Endothelial cell (in vitro differentiated cells): ENCODE measurements around the gene FAM234B. TPM values are rescaled to one million over a fixed set of nuclear protein-coding genes. Genes with fewer than 3 reads are reported as not detected.
A peak's percentile ranks its signal among the peaks of the same experiment; 100 is the strongest.

ENCODE experiments used
- DNase-seq: peaks from one replicate; pipeline ENCODE4 v3.0.0; 2021; ENCODE audit warnings: low spot score
- H3K27ac Mint-ChIP-seq: one replicate; pipeline ENCODE4 v1.8.0; 2021; ENCODE audit warnings: mixed read lengths, inconsistent platforms; ENCODE audit not compliant: unreplicated experiment
- H3K27me3 Mint-ChIP-seq: one replicate; pipeline ENCODE4 v1.8.0; 2021; ENCODE audit warnings: mild to moderate bottlenecking, moderate library complexity, mixed read lengths, inconsistent platforms; ENCODE audit not compliant: unreplicated experiment
- H3K36me3 Mint-ChIP-seq: one replicate; pipeline ENCODE4 v1.8.0; 2021; ENCODE audit warnings: mild to moderate bottlenecking, low read depth, mixed read lengths, inconsistent platforms; ENCODE audit not compliant: unreplicated experiment
- H3K4me1 Mint-ChIP-seq: one replicate; pipeline ENCODE4 v1.8.0; 2021; ENCODE audit warnings: mild to moderate bottlenecking, mixed read lengths, inconsistent platforms; ENCODE audit not compliant: unreplicated experiment
- H3K4me3 Mint-ChIP-seq: one replicate; pipeline ENCODE4 v1.8.0; 2021; ENCODE audit warnings: mild to moderate bottlenecking, mixed read lengths, inconsistent platforms; ENCODE audit not compliant: unreplicated experiment
- H3K9me3 Mint-ChIP-seq: one replicate; pipeline ENCODE4 v1.8.0; 2021; ENCODE audit warnings: mixed read lengths, inconsistent platforms; ENCODE audit not compliant: unreplicated experiment
- total RNA-seq: library from RNA; stranded (reverse); fragmentation: NEBNext Ultra II Directional; extraction: Animal tissue kit (Norgen Biotek cat#: 25700); gene quantifications from one replicate; pipeline ENCODE4 v1.2.1, GENCODE V29; 2021; ENCODE audit not compliant: unreplicated experiment
- TF ChIP-seq, protein P1 (sequence below): fragments of 200-600 bp; sonication (generic); IDR thresholded peaks from one replicate; pipeline ENCODE4 v1.5.0; 2021; ENCODE audit warnings: antibody characterized with exemption; ENCODE audit not compliant: unreplicated experiment

The FAM234B gene
- total RNA-seq, 1 donor from 2014 or later, result 36.3 TPM

GRCh38 chr12:13036881-13037280, 7.3 kb upstream of the FAM234B start:
- H3K27me3 Mint-ChIP-seq, result peaks cover 6% of the 10 kb centered on the region
- no peak overlapping the region for H3K27ac Mint-ChIP-seq
- H3K9me3 Mint-ChIP-seq, result no peaks in the 10 kb centered on the region
- DNase-seq, result no peak
- TF ChIP-seq, protein P1, sequence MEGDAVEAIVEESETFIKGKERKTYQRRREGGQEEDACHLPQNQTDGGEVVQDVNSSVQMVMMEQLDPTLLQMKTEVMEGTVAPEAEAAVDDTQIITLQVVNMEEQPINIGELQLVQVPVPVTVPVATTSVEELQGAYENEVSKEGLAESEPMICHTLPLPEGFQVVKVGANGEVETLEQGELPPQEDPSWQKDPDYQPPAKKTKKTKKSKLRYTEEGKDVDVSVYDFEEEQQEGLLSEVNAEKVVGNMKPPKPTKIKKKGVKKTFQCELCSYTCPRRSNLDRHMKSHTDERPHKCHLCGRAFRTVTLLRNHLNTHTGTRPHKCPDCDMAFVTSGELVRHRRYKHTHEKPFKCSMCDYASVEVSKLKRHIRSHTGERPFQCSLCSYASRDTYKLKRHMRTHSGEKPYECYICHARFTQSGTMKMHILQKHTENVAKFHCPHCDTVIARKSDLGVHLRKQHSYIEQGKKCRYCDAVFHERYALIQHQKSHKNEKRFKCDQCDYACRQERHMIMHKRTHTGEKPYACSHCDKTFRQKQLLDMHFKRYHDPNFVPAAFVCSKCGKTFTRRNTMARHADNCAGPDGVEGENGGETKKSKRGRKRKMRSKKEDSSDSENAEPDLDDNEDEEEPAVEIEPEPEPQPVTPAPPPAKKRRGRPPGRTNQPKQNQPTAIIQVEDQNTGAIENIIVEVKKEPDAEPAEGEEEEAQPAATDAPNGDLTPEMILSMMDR, result no peak
- H3K4me1 Mint-ChIP-seq, result peaks cover 6% of the 10 kb centered on the region
- H3K36me3 Mint-ChIP-seq, result no peaks in the 10 kb centered on the region
- H3K4me3 Mint-ChIP-seq, result no peak overlapping the region

DNA sequence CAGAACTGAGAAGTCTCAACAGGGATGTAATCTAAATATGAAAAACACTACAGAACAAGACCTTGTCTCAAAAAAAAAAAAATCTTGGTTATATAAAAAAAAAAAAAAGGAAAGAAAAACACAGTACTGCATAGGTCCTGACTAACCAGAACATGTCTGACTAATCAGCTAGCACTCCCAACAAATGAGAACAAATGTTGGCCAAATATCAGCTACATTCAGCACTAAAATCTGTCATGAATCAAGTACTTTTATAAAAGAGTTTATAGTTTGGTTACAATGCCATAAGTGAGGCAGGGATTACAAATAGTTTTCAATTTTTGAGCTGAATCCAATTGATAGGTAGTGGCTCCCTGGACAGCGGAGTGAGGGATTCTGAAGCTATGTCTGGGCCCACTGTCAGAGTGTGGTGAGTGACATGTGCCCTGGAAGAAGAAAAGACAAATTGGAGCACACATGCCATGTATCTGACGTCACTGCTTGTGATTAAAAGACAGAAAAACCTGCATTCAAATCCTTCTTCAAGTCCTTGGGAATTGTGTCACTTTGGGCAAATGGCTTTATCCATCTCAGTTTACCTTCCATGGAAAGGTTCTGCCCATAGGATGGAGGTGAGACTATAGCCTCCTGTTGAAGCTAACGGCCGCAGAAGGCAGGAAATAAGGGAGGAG, 5.6 kb upstream of the FAM234B start:
- DNase-seq, result no peak
- peaks cover 6% of the 10 kb centered on the region for H3K4me1 Mint-ChIP-seq
- no peak overlapping the region for H3K4me3 Mint-ChIP-seq
- no peak overlapping the region for H3K27ac Mint-ChIP-seq
- H3K36me3 Mint-ChIP-seq, result no peaks in the 10 kb centered on the region
- TF ChIP-seq, protein P1, result no peak
- peaks cover 6% of the 10 kb centered on the region for H3K27me3 Mint-ChIP-seq
- no peaks in the 10 kb centered on the region for H3K9me3 Mint-ChIP-seq

DNA sequence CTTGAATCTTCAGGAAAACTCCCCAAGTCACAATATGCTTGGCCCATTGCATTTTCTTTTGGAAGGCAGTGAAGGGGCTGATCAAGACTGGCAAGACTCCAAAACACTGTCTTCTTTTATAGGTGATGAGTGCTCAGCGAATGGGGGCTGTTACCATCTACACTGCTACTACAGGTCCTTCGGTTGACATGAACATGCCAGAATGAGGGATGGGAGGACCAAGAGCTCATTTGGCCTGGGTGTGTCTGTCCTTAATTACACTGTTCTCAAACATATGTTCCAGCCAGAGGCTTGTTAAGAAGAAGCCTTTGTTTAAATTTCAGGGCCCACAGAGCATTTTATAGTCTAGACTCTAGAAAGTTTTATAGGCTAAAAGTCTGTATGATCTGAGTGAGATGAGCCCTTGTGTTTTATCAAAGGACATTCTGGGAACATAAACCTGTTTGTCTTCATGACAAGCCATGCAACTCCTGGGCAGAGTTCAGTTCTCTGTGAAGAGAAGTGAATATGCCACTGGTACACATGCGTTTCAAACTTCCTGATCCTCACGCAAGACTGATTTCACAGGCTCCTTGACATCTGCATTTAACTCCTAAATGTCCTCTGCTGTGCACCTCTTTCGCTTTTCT, 4.7 kb upstream of the FAM234B start:
- Mint-ChIP-seq H3K36me3 (no peaks in the 10 kb centered on the region), H3K27ac (no peak overlapping the region), H3K4me3 (no peak overlapping the region), H3K9me3 (no peaks in the 10 kb centered on the region), H3K4me1 (peaks cover 6% of the 10 kb centered on the region), H3K27me3 (peaks cover 6% of the 10 kb centered on the region)
- TF ChIP-seq, protein P1, result no peak
- no peak for DNase-seq

GRCh38 chr12:13041224-13041623, 3.0 kb upstream of the FAM234B start:
- TF ChIP-seq, protein P1, result no peak
- no peaks in the 10 kb centered on the region for H3K36me3 Mint-ChIP-seq
- no peak overlapping the region for H3K4me3 Mint-ChIP-seq
- DNase-seq, result no peak
- H3K9me3 Mint-ChIP-seq, result no peaks in the 10 kb centered on the region
- H3K4me1 Mint-ChIP-seq, result peaks cover 14% of the 10 kb centered on the region
- no peak overlapping the region for H3K27ac Mint-ChIP-seq
- peaks cover 6% of the 10 kb centered on the region for H3K27me3 Mint-ChIP-seq

GRCh38 chr12:13042666-13043230, 1.4 kb upstream of the FAM234B start:
- no peak for DNase-seq
- no peaks in the 10 kb centered on the region for H3K9me3 Mint-ChIP-seq
- H3K36me3 Mint-ChIP-seq, result no peaks in the 10 kb centered on the region
- peak overlapping the region; percentile 0 for H3K27ac Mint-ChIP-seq
- H3K27me3 Mint-ChIP-seq, result peaks cover 6% of the 10 kb centered on the region
- peaks cover 14% of the 10 kb centered on the region for H3K4me1 Mint-ChIP-seq
- TF ChIP-seq, protein P1, result no peak
- H3K4me3 Mint-ChIP-seq, result no peak overlapping the region
